ENCODE results near the gene ZNF366.
"Not testable (repeated sequence)": the region's sequence is repeated elsewhere in the genome, so short reads cannot be mapped to it uniquely, and the experiment has no call there.

The ZNF366 gene

GRCh38 chr5:72407541-72407940 is 99.7 kb downstream of the ZNF366 start:
- DNase-seq (ENCODE audit: low read depth, low spot score): no peak

GRCh38 chr5:72407078-72407477 is 100.1 kb downstream of the ZNF366 start:
- DNase-seq (ENCODE audit: low read depth, low spot score): no peak

GRCh38 chr5:72404771-72405170 is 102.4 kb downstream of the ZNF366 start:
- DNase-seq (ENCODE audit: low read depth, low spot score): not testable (repeated sequence)

- no peak for DNase-seq (ENCODE audit: low read depth, low spot score)
Measured at GRCh38 chr5:72402959-72403628, 104.1 kb downstream of the ZNF366 start.

- DNase-seq (ENCODE audit: low read depth, low spot score): peak; percentile 37
Measured at GRCh38 chr5:72402381-72402890, 104.8 kb downstream of the ZNF366 start.

GRCh38 chr5:72400950-72401349 is 106.3 kb downstream of the ZNF366 start:
- DNase-seq (ENCODE audit: low read depth, low spot score): no peak

- no peak for DNase-seq (ENCODE audit: low read depth, low spot score)
Measured at GRCh38 chr5:72397836-72398235, 109.4 kb downstream of the ZNF366 start.

- DNase-seq (ENCODE audit: low read depth, low spot score): no peak
Measured at GRCh38 chr5:72394688-72395087, 112.5 kb downstream of the ZNF366 start.

GRCh38 chr5:72393052-72393451 is 114.2 kb downstream of the ZNF366 start:
- DNase-seq (ENCODE audit: low read depth, low spot score): no peak
